Kidney (tissue), 14 donors: ENCODE measurements around the gene UBE2N. TPM values are rescaled to one million over a fixed set of nuclear protein-coding genes. Genes with fewer than 3 reads are reported as not detected.

ENCODE experiments used
- DNase-seq, 5 donors: peaks; one replicate each; pipeline ENCODE4 v3.0.0-alpha.2; 2013 to 2020
- FAIRE-seq: peaks from 2 replicates; lab custom pipeline; 2012; peaks lifted over from hg19 to GRCh38; lab: Jason Lieb, UNC
- H3K27ac ChIP-seq, 2 donors: one replicate each; pipeline ENCODE4 v1.7.0; 2013; ENCODE audit warnings: low read depth in 2 of 2, low read length in 2 of 2, inconsistent platforms in 1 of 2
- H3K27me3 ChIP-seq: one replicate; pipeline ENCODE4 v1.7.1; 2013; ENCODE audit warnings: low read length, inconsistent platforms; ENCODE audit not compliant: control insufficient read depth, insufficient read depth
- H3K36me3 ChIP-seq, 3 donors: one replicate each; pipeline versions ENCODE4 v1.7.0 to v1.7.1; 2013; ENCODE audit warnings: low read length in 3 of 3, control low read depth in 1 of 3, inconsistent platforms in 1 of 3; ENCODE audit not compliant: insufficient read depth in 3 of 3, control insufficient read depth in 2 of 3
- H3K4me1 ChIP-seq, 3 donors: one replicate each; pipeline versions ENCODE4 v1.7.0 to v1.7.1; 2013; ENCODE audit warnings: low read length in 3 of 3, inconsistent platforms in 1 of 3, low read depth in 1 of 3; ENCODE audit not compliant: control insufficient read depth in 2 of 3, insufficient read depth in 2 of 3
- H3K4me3 ChIP-seq, 3 donors: one replicate each; pipeline versions ENCODE4 v1.7.0 to v1.8.1; 2013; ENCODE audit warnings: low read length in 3 of 3, control low read depth in 1 of 3, inconsistent platforms in 1 of 3
- H3K9ac ChIP-seq, 3 donors: one replicate each; pipeline versions ENCODE4 v1.7.0 to v1.7.1; 2013; ENCODE audit warnings: low read length in 3 of 3, control low read depth in 1 of 3, inconsistent platforms in 1 of 3
- H3K9me3 ChIP-seq, 3 donors: one replicate each; pipeline versions ENCODE4 v1.7.0 to v1.7.1; 2013; ENCODE audit warnings: low read length in 3 of 3, control low read depth in 1 of 3, inconsistent platforms in 1 of 3; ENCODE audit not compliant: control insufficient read depth in 2 of 3, insufficient read depth in 1 of 3
- CTCF ChIP-seq: IDR thresholded peaks from 3 replicates; pipeline ENCODE4 v1.5.1; 2012; ENCODE audit warnings: mild to moderate bottlenecking, moderate library complexity, borderline replicate concordance; ENCODE audit not compliant: insufficient read depth; ENCODE audit errors: extremely low read depth
- intact Hi-C: fragments of 100-400 bp; cut with DNase I; formaldehyde crosslinking; loops from one replicate; pipeline ENCODE4 v1.11.1; 2022
- polyA plus RNA-seq: library from polyadenylated mRNA; stranded (reverse); fragments of 350-450 nt; fragmentation: Illumina TruSeq; extraction: RNeasy Lipid Tissue Mini Kit (QIAGEN cat#74804); gene quantifications from one replicate; pipeline ENCODE4 v1.2.3, GENCODE V29; 2014; ENCODE audit warnings: low read depth, low replicate concordance; ENCODE audit not compliant: insufficient read depth
- total RNA-seq: library from RNA; stranded (reverse); fragmentation: NEBNext Ultra II Directional; extraction: Animal tissue kit (Norgen Biotek cat#: 25700); gene quantifications from one replicate; pipeline ENCODE4 v1.2.1, GENCODE V29; 2021
- donor health status: control.
- donor health status: control.
- donor health status: control.
- donor health status: control.
- donor health status: control.
- donor health status: DM: yes; HTN: yes; CAD: no.
- donor health status: Normal renal cell carcinoma (clear cell type).

UBE2N gene
- total and polyA plus RNA-seq, 2 donors from 2014 or later = 84.7 to 97.3 TPM

GRCh38 chr12:93468008-93468371 lies 26.2 kb upstream of the UBE2N start:
- intact Hi-C loops = no loop called here
- TF ChIP-seq CTCF = no peak
- H3K27me3 ChIP-seq = no peaks in the 10 kb centered on the region
- DNase-seq (no peak), FAIRE-seq (no peak)
- H3K27ac ChIP-seq = peak overlapping the region in 1 of 2 donors; percentile 74
- H3K4me3 ChIP-seq = peak overlapping the region; percentile 87 to 98 (median 96)
- H3K36me3 ChIP-seq = no peaks in the 10 kb centered on the region
- peak overlapping the region; percentile 77 to 100 (median 94) for H3K9ac ChIP-seq
- H3K4me1 ChIP-seq = peaks cover 3 to 6% (median 6%) of the 10 kb centered on the region in 3 donors
- no peaks in the 10 kb centered on the region for H3K9me3 ChIP-seq

GRCh38 chr12:93467351-93468007 lies 25.7 kb upstream of the UBE2N start, which contains the start of gene MRPL42:
Gene MRPL42 (plus strand): TSS chr12:93467514. CDS start chr12:93469286, 1,772 bp downstream.
- H3K27ac ChIP-seq = peak within 1 kb of the TSS; percentile 74 to 85
- peak; percentile 95 to 97 (median 95) for DNase-seq
- peaks cover 3 to 6% (median 6%) of the 10 kb centered on the region in 3 donors for H3K4me1 ChIP-seq
- H3K4me3 ChIP-seq = peak within 1 kb of the TSS; percentile 87 to 98 (median 96)
- H3K27me3 ChIP-seq = no peaks in the 10 kb centered on the region
- no peaks in the 10 kb centered on the region for H3K36me3 ChIP-seq
- intact Hi-C loops = no loop called here
- TF ChIP-seq CTCF = peak; percentile 58
- no peaks in the 10 kb centered on the region for H3K9me3 ChIP-seq
- peak within 1 kb of the TSS; percentile 77 to 100 (median 94) for H3K9ac ChIP-seq
- FAIRE-seq = no peak

- TF ChIP-seq CTCF = no peak
- intact Hi-C loops = no loop called here
- no peak overlapping the region for H3K9ac ChIP-seq
- DNase-seq (peak in 1 of 5 donors; percentile 44), FAIRE-seq (no peak)
- H3K36me3 ChIP-seq = no peaks in the 10 kb centered on the region
- peak overlapping the region in 1 of 2 donors; percentile 74 for H3K27ac ChIP-seq
- no peaks in the 10 kb centered on the region for H3K27me3 ChIP-seq
- H3K4me1 ChIP-seq = peaks cover 3 to 6% (median 6%) of the 10 kb centered on the region in 3 donors
- no peaks in the 10 kb centered on the region for H3K9me3 ChIP-seq
- H3K4me3 ChIP-seq = peak overlapping the region; percentile 87 to 98 (median 96)
Observed at GRCh38 chr12:93466625-93467350, 25.0 kb upstream of the UBE2N start.
